ENCODE results near the gene P3H4. TPM values are rescaled to one million over a fixed set of nuclear protein-coding genes. Genes with fewer than 3 reads are reported as not detected.

P3H4 gene
- total and polyA plus RNA-seq, 2 donors (not counting 3 experiments of a cell fraction or from before 2014, with no cell fraction given) = 39.2 to 58.3 TPM

- no peaks in the 10 kb centered on the region for H3K9me1 ChIP-seq (replicated peaks; ENCODE audit: control insufficient read depth, extremely low read depth, insufficient read depth, low read length)
- ChIA-PET CTCF (interaction anchor here (0.8 to 9.8 kb wide), 6 partner anchors 10 to 65 kb away, joined by 3 to 98 read pairs (median 6); partner anchors contain the start of genes FKBP10, JUP and P3H4), POLR2A (interaction anchor here (1.0 kb wide), 1 partner anchor 10 kb away, joined by 3 read pairs; the partner anchor contains the start of gene JUP)
- H3K9me3 ChIP-seq (replicated peaks; ENCODE audit: control insufficient read depth, insufficient read depth, low read length) = no peaks in the 10 kb centered on the region
- no peaks in the 10 kb centered on the region for H3K27me3 ChIP-seq (ENCODE audit: control insufficient read depth in 2 of 2, insufficient read depth in 2 of 2, low read length in 2 of 2)
- H3K4me1 ChIP-seq (ENCODE audit: control insufficient read depth, extremely low read depth, insufficient read depth, low read length) = peaks cover 22% of the 10 kb centered on the region
- TF ChIP-seq MAX (IDR thresholded peaks at IDR 0.05; ENCODE audit: insufficient read depth, insufficient read length) (no peak), MYC (IDR thresholded peaks at IDR 0.05; ENCODE audit: low read depth, low read length) (no peak), EZH2 (IDR thresholded peaks at IDR 0.05; ENCODE audit: borderline replicate concordance, low read depth, low read length, severe bottlenecking) (no peak), CTCF (IDR thresholded peaks at IDR 0.05; ENCODE audit: extremely low read depth in 1 of 2, insufficient read depth in 1 of 2, low read depth in 1 of 2, low read length in 2 of 2) (no peak), POLR2AphosphoS5 (IDR thresholded peaks at IDR 0.05; ENCODE audit: insufficient read depth, low read depth, low read length) (no peak), GATA2 (IDR thresholded peaks at IDR 0.05; ENCODE audit: insufficient read depth, insufficient read length, low read depth, low read length) (no peak), POLR2A (IDR thresholded peaks at IDR 0.05; ENCODE audit: low read depth, low read length) (no peak), FOS (IDR thresholded peaks at IDR 0.05; ENCODE audit: borderline replicate concordance, insufficient read depth, low read length) (no peak), JUN (IDR thresholded peaks at IDR 0.05; ENCODE audit: borderline replicate concordance, insufficient read depth, insufficient read length, low read depth) (no peak)
- no peaks in the 10 kb centered on the region for H4K20me1 ChIP-seq (replicated peaks; ENCODE audit: control insufficient read depth, extremely low read depth, insufficient read depth, low read length)
- DNase-seq (ENCODE audit: low read depth, low spot score) = no peak
- no peak overlapping the region for H2AFZ ChIP-seq (ENCODE audit: low read depth, low read length)
- intact Hi-C loops (cut with micrococcal nuclease) = no loop called here
- H3K4me2 ChIP-seq (ENCODE audit: insufficient read depth, low read length) = no peak overlapping the region
- BruUV-seq (replicated peaks) = no TSS peak
- H3K36me3 ChIP-seq (ENCODE audit: control insufficient read depth in 2 of 2, extremely low read depth in 1 of 2, insufficient read depth in 2 of 2, low read length in 2 of 2) = no peaks in the 10 kb centered on the region
- dilution Hi-C loops (cut with MboI; ENCODE audit: extremely low pct_ligation_motif_present, low sequenced_read_pairs) = no loop called here
- no peak for FAIRE-seq
- H3K4me3 ChIP-seq (replicated peaks in 1 of 3; ENCODE audit: insufficient read depth in 1 of 3, low read depth in 1 of 3, low read length in 3 of 3) = no peak overlapping the region
- H3K27ac ChIP-seq (ENCODE audit: insufficient read depth, low read depth, low read length) = no peak overlapping the region
- no peak overlapping the region for H3K9ac ChIP-seq (replicated peaks; ENCODE audit: extremely low read depth, insufficient read depth, low read length)
- no peaks in the 10 kb centered on the region for H3K79me2 ChIP-seq (ENCODE audit: control insufficient read depth, insufficient read depth, low read length)
Observed at GRCh38 chr17:41796121-41796895, 15.4 kb downstream of the P3H4 start.

Measured in endothelial cell of umbilical vein (primary cell).